HG02588 (cell line): Measurements from ENCODE around the gene SLC27A3.

Experiments
- ATAC-seq: cut with Tn5 transposase; IDR thresholded peaks from one replicate; pipeline ENCODE4 v1.9.1; 2021; ENCODE audit warnings: mild to moderate bottlenecking, moderate library complexity; ENCODE audit not compliant: unreplicated experiment

SLC27A3 gene, protein sequence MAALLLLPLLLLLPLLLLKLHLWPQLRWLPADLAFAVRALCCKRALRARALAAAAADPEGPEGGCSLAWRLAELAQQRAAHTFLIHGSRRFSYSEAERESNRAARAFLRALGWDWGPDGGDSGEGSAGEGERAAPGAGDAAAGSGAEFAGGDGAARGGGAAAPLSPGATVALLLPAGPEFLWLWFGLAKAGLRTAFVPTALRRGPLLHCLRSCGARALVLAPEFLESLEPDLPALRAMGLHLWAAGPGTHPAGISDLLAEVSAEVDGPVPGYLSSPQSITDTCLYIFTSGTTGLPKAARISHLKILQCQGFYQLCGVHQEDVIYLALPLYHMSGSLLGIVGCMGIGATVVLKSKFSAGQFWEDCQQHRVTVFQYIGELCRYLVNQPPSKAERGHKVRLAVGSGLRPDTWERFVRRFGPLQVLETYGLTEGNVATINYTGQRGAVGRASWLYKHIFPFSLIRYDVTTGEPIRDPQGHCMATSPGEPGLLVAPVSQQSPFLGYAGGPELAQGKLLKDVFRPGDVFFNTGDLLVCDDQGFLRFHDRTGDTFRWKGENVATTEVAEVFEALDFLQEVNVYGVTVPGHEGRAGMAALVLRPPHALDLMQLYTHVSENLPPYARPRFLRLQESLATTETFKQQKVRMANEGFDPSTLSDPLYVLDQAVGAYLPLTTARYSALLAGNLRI

DNA sequence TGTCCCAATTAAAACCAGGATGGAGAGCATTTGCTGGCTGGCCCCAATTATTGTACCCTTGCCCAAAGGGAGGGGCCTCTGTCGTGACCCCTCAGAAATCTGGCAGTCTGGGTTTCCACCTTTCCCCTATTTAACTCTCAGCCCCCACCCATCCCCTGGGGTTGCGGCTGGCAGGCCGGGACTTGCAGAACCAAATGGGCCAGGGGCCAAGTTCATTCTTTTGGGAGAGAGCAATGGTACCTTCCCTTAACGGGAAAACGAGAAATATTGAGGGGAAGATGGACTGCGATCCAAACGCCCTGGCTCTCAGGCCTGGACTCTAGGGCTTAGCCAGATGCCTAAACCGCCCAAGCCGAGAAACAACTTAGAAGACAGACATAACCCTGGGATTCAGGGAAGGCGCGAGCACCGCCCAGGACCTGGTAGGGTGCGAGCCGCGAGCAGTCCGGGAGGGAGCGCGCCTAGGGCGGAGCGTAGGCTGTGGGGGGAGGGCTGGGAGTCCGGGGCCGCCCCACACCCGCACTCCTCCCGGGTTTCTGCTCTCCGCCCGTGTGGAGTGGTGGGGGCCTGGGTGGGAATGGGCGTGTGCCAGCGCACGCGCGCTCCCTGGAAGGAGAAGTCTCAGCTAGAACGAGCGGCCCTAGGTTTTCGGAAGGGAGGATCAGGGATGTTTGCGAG is at the start of gene SLC27A3:
TSS of gene SLC27A3 (plus strand) at position 628 of the 678 bp plus-strand sequence. CDS start 91 bp downstream, outside the sequence.
- peak; percentile 22 for ATAC-seq

DNA sequence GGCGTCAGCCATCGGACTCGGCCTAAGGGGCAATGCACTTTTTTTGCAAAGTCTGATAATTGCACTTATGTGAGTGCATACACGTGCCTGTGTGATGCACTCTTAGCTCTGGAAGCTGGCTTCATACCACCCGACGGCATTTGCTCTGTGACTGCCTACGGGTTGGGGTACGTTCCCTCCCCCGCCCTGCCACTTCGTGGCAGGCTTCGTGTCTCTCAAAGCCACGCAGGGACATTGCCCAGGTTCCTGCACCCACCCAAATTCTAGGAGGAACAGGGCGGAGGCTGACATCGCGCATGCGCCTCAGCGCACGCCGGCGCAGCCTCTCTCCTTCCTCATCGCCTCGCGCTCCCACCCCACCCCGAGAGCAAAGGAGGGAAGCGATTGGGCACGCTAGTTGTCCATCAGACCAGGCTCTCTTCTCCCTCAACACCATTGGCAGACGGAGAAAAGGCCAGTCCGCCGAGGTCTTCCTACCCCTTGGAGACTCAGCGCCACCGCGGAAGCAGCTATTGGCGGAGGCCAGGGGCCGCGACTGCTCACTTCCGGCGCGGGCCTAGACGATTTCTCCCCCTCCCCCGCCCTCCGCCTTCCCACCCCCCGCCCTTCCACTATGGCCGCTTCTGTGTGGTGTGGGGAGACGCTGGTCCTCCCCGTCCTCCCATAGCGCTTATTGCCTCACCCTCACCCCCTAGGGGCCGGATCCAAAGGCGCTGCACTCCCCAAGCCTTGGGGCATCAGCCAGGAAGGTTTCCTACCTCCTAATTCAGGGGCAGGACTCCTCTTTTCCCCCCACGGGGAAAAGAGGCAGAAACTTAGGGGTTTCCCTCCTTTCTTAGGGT is 47.5 kb upstream of the SLC27A3 start, which contains the start of gene INTS3:
TSS of gene INTS3 (plus strand) at position 588 of the 842 bp plus-strand sequence. CDS start 585 bp downstream, outside the sequence.
- peak; percentile 94 for ATAC-seq

GRCh38 chr1:153728305-153729066 is 46.7 kb upstream of the SLC27A3 start:
- no peak for ATAC-seq

DNA sequence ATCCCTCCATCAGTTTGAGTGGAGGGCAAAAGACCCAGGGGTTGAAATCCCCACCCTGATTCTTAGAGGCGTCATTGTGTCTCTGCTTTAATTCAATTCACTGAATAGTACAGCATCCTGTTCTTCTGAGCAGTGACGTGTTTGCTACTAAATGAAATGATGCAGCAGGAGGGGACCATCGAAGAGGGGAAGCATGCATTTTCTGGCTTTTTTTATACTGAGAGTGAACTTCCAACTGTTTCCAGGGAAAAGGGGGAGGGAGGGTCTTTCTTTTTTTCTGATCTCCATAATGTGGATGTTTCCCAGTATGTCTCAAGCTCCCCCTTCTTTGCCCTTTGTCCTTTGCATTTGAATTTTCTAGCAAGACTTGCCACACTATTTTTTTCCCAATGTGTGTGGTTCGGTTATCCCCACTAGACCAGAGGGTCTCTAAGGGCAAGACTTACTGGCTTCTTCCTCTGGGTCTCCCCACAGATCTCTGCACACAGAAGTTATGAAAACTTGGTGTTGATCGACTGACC is 44.7 kb upstream of the SLC27A3 start:
- no peak for ATAC-seq

DNA sequence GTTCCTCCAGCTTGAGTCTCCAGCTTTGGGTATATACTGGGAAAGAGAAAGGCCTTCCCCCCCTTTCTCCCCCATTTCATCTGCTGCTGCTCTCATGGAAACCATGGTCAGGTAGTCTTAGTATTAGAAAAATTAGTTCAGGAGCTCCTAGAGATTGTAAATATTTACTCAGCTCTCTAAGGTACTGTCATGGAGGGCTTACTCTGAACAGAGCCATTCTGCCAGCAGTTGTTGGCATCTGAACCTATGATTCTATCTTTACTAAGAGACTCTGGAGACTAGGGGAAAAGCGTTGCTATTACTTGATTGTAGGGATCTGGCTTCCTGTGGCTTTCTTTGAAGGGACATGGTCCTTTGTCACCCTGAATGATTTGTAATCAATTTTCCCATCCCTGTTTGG is 41.2 kb upstream of the SLC27A3 start:
- no peak for ATAC-seq

- ATAC-seq: no peak
Measured at GRCh38 chr1:153734396-153735089, 40.7 kb upstream of the SLC27A3 start.

DNA sequence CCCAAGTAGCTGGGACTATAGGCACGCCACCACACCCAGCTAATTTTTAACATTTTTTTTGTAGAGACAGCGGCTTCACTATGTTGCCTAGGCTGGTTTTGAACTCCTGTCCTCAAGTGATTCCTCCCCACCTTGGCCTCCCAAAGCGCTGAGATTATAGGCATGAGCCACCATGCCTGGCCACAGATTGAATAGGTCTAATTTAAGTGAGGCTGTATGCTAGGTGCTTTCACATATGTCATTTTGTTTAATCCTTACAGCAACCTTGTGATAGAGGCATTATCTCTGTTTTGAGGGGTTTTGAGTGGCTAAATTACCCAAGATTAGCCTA is 40.2 kb upstream of the SLC27A3 start:
- no peak for ATAC-seq

DNA sequence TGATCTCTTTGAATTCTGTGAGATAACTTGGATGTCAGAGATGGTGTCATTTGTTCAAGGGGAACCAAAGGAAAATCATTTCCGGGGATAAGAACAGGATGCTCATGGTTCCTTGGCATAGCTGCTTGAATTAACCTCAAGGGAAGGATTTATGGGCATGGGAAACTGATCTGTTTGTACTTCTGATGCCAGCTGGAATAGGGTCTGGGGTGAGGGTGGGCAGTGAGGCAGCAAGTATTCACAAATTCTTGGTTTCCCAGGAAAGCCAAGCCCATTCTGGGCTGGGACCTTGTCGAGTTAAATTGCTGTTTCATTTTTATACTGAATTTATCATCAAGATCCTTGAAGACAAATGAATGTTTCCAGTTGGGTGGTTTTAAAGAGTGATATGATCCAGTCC is 33.2 kb upstream of the SLC27A3 start:
- no peak for ATAC-seq

GRCh38 chr1:153742411-153743142 is 32.6 kb upstream of the SLC27A3 start:
- peak; percentile 55 for ATAC-seq

- no peak for ATAC-seq
Measured at GRCh38 chr1:153745417-153745816, 29.8 kb upstream of the SLC27A3 start.

GRCh38 chr1:153746174-153746573 is 29.0 kb upstream of the SLC27A3 start:
- ATAC-seq: no peak

DNA sequence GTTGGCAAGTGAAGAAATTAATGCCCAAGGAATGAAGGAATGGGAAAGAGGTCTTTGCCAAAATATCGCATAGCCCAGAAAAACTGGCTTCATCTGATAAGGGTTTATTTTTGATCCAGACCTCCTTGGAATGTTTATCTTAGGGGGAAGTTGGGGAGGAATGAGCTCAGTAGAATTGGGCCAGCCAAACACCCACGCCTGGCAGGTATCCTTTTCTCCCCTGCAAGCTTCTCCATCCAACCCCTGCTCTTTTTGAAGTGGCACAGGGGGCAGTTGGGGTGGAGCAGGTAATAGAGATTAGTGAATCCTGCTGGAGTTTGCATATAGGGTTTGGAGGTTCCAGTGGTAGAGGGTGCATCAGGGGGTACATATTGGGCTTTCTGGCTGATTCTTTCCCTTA is 26.3 kb upstream of the SLC27A3 start:
- ATAC-seq: no peak

DNA sequence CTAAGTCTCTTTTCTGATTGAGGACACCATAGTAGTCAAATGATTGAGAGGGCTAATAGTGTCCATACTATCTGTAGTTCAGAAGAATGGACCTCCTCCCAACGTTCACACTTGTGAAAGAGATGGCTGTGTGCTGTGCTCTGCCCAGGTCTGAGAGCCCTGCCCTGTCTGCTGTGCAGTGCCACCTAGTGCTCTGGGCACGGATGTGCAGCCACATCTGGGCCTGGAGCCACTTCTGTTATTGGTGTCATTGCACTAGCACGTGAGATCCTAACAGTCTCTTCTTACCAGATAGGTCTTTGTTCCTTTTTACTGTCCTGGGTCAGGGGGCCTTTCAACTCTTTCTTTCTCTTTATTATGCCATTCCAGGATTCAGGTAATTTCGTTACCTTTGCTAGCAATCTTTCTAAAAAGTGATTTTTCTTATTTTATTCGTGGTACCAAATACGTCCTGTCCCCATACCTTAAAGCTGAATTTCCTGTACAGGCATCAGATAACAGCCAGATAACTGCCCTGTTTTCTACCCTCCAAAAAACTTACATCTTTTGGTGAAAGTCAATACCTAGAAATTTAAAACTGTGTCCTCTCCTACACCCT is 25.7 kb upstream of the SLC27A3 start:
- peak; percentile 65 for ATAC-seq

DNA sequence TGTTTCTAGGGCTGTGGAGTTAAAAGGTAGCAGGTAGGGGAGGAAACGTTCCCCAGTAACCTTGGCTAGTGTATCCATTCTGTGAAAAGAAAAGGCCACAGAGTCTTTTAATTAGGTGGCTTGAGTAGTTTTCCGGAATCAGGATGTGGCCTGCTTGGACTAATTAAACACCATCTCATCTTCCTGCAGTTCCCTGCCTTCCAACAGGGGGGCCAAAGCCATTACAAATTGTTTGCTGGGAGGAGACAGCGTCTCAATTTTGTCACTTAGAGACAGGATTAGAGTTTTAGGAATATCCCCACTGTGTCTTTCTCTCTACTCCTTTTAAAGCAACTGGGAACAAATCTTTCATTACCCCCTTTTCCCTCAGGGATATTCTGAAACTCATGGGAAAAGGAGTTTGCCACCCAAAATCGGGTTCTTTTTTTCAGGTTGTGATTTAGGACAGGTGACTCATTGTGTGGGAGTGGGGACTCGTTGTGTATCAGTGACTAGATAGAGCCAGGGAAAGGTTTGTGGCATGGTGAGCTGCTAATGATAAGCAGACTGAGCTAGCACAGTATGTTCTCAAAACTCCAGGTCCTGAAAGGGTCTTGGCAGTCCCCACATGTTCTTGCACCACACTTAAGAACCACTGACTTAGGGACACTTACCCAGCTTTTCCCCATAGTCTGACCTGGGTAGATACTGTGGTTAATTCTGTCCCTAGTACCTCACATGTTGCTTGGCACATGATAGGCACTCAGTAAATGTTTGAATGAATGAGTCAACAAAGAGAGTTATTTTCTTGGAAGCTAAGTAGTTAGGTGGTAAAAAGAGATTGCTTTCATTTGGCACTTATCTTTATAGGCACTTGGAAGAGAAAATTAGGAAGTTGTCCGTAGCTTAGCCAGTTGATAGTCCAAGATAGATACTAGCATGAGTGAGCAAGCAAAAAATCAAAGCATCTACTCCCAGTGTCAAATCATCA is 24.9 kb upstream of the SLC27A3 start:
- ATAC-seq: no peak

GRCh38 chr1:153752072-153752471 is 23.1 kb upstream of the SLC27A3 start:
- no peak for ATAC-seq

- no peak for ATAC-seq
Measured at GRCh38 chr1:153752571-153753195, 22.5 kb upstream of the SLC27A3 start.

GRCh38 chr1:153754266-153754665 is 20.9 kb upstream of the SLC27A3 start:
- ATAC-seq: no peak
